GM15510 (cell line): ENCODE measurements around the gene ZNF771.
A peak's percentile ranks its signal among the peaks of the same experiment; 100 is the strongest.

ENCODE experiments used
- POLR2A ChIP-seq: IDR thresholded peaks from 3 replicates; pipeline ENCODE4 v1.6.1; 2011; ENCODE audit warnings: borderline replicate concordance; ENCODE audit not compliant: insufficient read length; ENCODE audit errors: extremely low read depth

ZNF771 gene

GRCh38 chr16:30380803-30381208 lies 26.6 kb upstream of the ZNF771 start:
- TF ChIP-seq POLR2A: no peak

GRCh38 chr16:30381291-30382041 lies 25.9 kb upstream of the ZNF771 start:
- TF ChIP-seq POLR2A: no peak

GRCh38 chr16:30382111-30382881 lies 25.1 kb upstream of the ZNF771 start, which contains the start of gene SEPTIN1:
SEPTIN1 (minus strand) TSS chr16:30382561; CDS start chr16:30382542, 19 bp downstream.
- peak; percentile 69 for TF ChIP-seq POLR2A

- TF ChIP-seq POLR2A: no peak
These were observed 23.9 kb upstream of the ZNF771 start for GRCh38 chr16:30383521-30383920.

GRCh38 chr16:30394592-30395154 lies 12.7 kb upstream of the ZNF771 start:
- TF ChIP-seq POLR2A: no peak

- TF ChIP-seq POLR2A: peak; percentile 80
These were observed 12.0 kb upstream of the ZNF771 start, which contains the start of gene ZNF48 for GRCh38 chr16:30395155-30395991. ZNF48 (plus strand) TSS chr16:30395420; CDS start chr16:30395795, 375 bp downstream.

GRCh38 chr16:30395992-30396585 lies 11.3 kb upstream of the ZNF771 start:
- TF ChIP-seq POLR2A: no peak

- no peak for TF ChIP-seq POLR2A
These were observed 10.3 kb upstream of the ZNF771 start for GRCh38 chr16:30397056-30397455.

- no peak for TF ChIP-seq POLR2A
These were observed 9.4 kb upstream of the ZNF771 start for GRCh38 chr16:30397776-30398660.

GRCh38 chr16:30398661-30399434 lies 8.6 kb upstream of the ZNF771 start:
- no peak for TF ChIP-seq POLR2A

GRCh38 chr16:30399435-30400186 lies 7.8 kb upstream of the ZNF771 start:
- TF ChIP-seq POLR2A: no peak
